Measurements from ENCODE around the gene METTL4.
"Not testable (repeated sequence)": the region's sequence is repeated elsewhere in the genome, so short reads cannot be mapped to it uniquely, and the experiment has no call there.

METTL4 gene

DNA sequence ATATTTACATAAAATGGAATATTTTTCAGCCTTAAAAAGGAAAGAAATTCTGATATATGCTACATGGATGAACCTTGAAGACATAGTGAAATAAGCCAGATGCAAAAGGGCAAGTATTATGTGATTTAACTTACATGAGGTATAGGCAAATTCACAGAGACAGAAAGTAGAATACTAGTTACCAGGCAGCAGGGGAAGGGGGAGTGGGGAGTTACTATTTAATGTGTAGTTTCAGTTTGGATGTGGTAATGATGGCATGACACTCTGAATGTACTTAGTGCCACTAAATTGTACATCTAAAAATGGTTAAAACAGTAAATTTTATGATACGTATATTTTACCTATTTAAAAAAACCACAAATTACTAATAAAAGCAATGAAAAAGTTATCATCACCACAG is 12.1 kb downstream of the METTL4 start:
- Histone ChIP-seq H3K36me3 (ENCODE audit: control insufficient read depth, low read depth, low read length) (peaks cover 3% of the 10 kb centered on the region), H3K27me3 (ENCODE audit: control insufficient read depth, insufficient read depth, low read length) (no peaks in the 10 kb centered on the region), H3K9ac (ENCODE audit: low read length) (no peak overlapping the region), H3K9me3 (ENCODE audit: control insufficient read depth, low read depth, low read length) (no peaks in the 10 kb centered on the region), H3K4me3 (ENCODE audit: low read length) (no peak overlapping the region), H3K27ac (ENCODE audit: low read length) (no peak overlapping the region), H3K4me1 (ENCODE audit: control insufficient read depth, low read depth, low read length) (peaks cover 4% of the 10 kb centered on the region)

DNA sequence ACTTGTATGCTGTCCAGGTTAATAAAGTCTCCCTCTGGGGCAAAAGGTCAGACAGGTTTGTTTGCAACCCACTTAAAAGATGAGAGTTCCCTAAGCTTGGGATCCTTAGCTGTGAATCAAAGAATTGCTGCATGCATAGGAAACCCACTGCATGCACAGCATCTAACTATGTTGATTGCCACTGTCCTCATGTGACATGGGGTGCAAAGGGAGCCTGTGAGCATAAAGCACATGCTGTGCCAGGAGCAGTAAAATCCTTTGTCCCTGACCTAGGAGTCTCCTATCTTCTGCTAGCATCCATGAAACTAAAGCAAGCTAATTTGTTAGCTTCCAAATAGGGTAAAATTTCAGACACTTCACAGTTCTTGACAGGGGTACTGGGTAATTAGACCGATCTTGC is 13.8 kb downstream of the METTL4 start:
- H3K27me3 ChIP-seq (ENCODE audit: control insufficient read depth, insufficient read depth, low read length) = no peaks in the 10 kb centered on the region
- H3K4me3 ChIP-seq (ENCODE audit: low read length) = no peak overlapping the region
- H3K4me1 ChIP-seq (ENCODE audit: control insufficient read depth, low read depth, low read length) = peaks cover 4% of the 10 kb centered on the region
- H3K36me3 ChIP-seq (ENCODE audit: control insufficient read depth, low read depth, low read length) = peaks cover 3% of the 10 kb centered on the region
- no peaks in the 10 kb centered on the region for H3K9me3 ChIP-seq (ENCODE audit: control insufficient read depth, low read depth, low read length)
- H3K27ac ChIP-seq (ENCODE audit: low read length) = no peak overlapping the region
- no peak overlapping the region for H3K9ac ChIP-seq (ENCODE audit: low read length)

DNA sequence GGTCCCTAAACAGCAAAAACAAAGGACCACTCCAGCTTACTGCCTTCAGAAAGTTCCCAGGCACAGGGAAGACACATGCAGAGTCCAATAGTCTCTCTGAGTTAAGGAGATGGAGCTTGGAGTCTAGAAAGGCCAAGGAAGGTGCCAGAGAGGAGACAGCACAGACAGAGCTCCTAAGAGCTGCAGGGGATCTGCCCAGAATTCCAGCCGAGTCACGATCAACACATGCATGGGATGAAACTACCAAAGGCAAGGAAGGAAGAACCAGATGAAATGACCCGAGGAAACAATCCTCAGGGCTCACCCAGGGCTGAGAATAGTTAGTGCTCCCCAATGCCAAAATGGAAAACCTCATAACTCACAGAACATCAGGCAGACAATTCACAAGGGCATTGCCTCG is 15.4 kb downstream of the METTL4 start:
- Histone ChIP-seq H3K4me1 (ENCODE audit: control insufficient read depth, low read depth, low read length) (peaks cover 4% of the 10 kb centered on the region), H3K27ac (ENCODE audit: low read length) (no peak overlapping the region), H3K36me3 (ENCODE audit: control insufficient read depth, low read depth, low read length) (peaks cover 3% of the 10 kb centered on the region), H3K4me3 (ENCODE audit: low read length) (no peak overlapping the region), H3K9me3 (ENCODE audit: control insufficient read depth, low read depth, low read length) (no peaks in the 10 kb centered on the region), H3K9ac (ENCODE audit: low read length) (no peak overlapping the region), H3K27me3 (ENCODE audit: control insufficient read depth, insufficient read depth, low read length) (no peaks in the 10 kb centered on the region)

DNA sequence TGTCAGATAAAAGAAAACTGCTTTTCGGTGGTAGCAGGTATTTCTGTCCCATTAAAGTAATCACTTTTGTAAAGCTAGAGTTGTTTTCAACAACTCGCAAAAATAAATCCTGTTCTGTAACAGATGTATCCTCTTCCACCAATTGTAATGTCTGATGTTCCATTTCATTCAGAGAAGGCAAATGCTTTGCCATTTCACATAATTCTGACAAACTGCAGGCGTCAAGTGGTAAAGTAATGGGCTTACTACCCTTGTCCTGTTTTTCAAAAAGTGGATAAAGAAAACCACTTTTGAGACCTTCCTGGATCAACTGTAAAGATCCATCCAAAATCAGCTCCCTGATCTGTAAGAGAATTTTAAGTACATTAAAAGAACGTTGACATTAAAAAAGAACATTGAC is 16.6 kb downstream of the METTL4 start:
- Histone ChIP-seq H3K9ac (ENCODE audit: low read length) (no peak overlapping the region), H3K27ac (ENCODE audit: low read length) (no peak overlapping the region), H3K9me3 (ENCODE audit: control insufficient read depth, low read depth, low read length) (no peaks in the 10 kb centered on the region), H3K27me3 (ENCODE audit: control insufficient read depth, insufficient read depth, low read length) (no peaks in the 10 kb centered on the region), H3K4me1 (ENCODE audit: control insufficient read depth, low read depth, low read length) (peaks cover 4% of the 10 kb centered on the region), H3K4me3 (ENCODE audit: low read length) (no peak overlapping the region), H3K36me3 (ENCODE audit: control insufficient read depth, low read depth, low read length) (peaks cover 3% of the 10 kb centered on the region)

GRCh38 chr18:2551425-2551824 is 19.9 kb downstream of the METTL4 start:
- Histone ChIP-seq H3K36me3 (ENCODE audit: control insufficient read depth, low read depth, low read length) (peaks cover 3% of the 10 kb centered on the region), H3K9me3 (ENCODE audit: control insufficient read depth, low read depth, low read length) (no peaks in the 10 kb centered on the region), H3K27ac (ENCODE audit: low read length) (no peak overlapping the region), H3K4me3 (ENCODE audit: low read length) (no peak overlapping the region), H3K4me1 (ENCODE audit: control insufficient read depth, low read depth, low read length) (peaks cover 4% of the 10 kb centered on the region), H3K27me3 (ENCODE audit: control insufficient read depth, insufficient read depth, low read length) (no peaks in the 10 kb centered on the region), H3K9ac (ENCODE audit: low read length) (no peak overlapping the region)

GRCh38 chr18:2549462-2549861 is 21.8 kb downstream of the METTL4 start:
- Histone ChIP-seq H3K36me3 (ENCODE audit: control insufficient read depth, low read depth, low read length) (peaks cover under 1% of the 10 kb centered on the region), H3K9me3 (ENCODE audit: control insufficient read depth, low read depth, low read length) (no peaks in the 10 kb centered on the region), H3K27me3 (ENCODE audit: control insufficient read depth, insufficient read depth, low read length) (no peaks in the 10 kb centered on the region), H3K9ac (ENCODE audit: low read length) (no peak overlapping the region), H3K4me1 (ENCODE audit: control insufficient read depth, low read depth, low read length) (no peaks in the 10 kb centered on the region), H3K27ac (ENCODE audit: low read length) (no peak overlapping the region), H3K4me3 (ENCODE audit: low read length) (no peak overlapping the region)

- Histone ChIP-seq H3K36me3 (ENCODE audit: control insufficient read depth, low read depth, low read length) (no peaks in the 10 kb centered on the region), H3K27me3 (ENCODE audit: control insufficient read depth, insufficient read depth, low read length) (no peaks in the 10 kb centered on the region), H3K27ac (ENCODE audit: low read length) (no peak overlapping the region), H3K9ac (ENCODE audit: low read length) (no peak overlapping the region), H3K4me3 (ENCODE audit: low read length) (no peak overlapping the region), H3K4me1 (ENCODE audit: control insufficient read depth, low read depth, low read length) (no peaks in the 10 kb centered on the region), H3K9me3 (ENCODE audit: control insufficient read depth, low read depth, low read length) (no peaks in the 10 kb centered on the region)
These were observed 23.7 kb downstream of the METTL4 start for GRCh38 chr18:2547477-2548087.

- Histone ChIP-seq H3K36me3 (ENCODE audit: control insufficient read depth, low read depth, low read length) (no peaks in the 10 kb centered on the region), H3K9me3 (ENCODE audit: control insufficient read depth, low read depth, low read length) (no peaks in the 10 kb centered on the region), H3K4me1 (ENCODE audit: control insufficient read depth, low read depth, low read length) (no peaks in the 10 kb centered on the region), H3K27ac (ENCODE audit: low read length) (no peak overlapping the region), H3K27me3 (ENCODE audit: control insufficient read depth, insufficient read depth, low read length) (no peaks in the 10 kb centered on the region), H3K9ac (ENCODE audit: low read length) (no peak overlapping the region), H3K4me3 (ENCODE audit: low read length) (no peak overlapping the region)
These were observed 26.1 kb downstream of the METTL4 start for GRCh38 chr18:2545155-2545554.

DNA sequence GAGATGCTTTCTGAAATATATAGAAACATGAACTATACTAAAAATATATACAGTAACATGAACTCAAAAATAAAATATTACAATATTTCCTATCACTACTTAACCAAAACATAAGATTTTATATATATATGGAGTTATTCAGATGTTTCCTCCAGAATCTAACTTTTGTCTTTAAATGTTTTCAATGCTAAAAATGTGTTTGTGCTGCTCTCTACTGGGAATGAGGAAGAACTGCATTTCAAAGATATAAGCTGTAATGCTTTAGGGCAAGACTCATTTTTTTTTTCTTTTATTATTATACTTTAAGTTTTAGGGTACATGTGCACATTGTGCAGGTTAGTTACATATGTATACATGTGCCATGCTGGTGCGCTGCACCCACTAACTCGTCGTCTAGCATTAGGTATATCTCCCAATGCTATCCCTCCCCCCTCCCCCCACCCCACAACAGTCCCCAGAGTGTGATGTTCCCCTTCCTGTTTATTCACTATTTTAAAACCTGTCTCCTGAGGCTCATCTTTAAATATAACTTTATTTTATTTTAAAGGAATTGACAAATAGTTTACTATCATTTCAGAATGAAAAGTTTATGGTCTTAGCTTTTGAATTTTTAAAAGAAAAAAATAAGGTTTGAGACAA is 29.3 kb downstream of the METTL4 start:
- not testable (repeated sequence) for H3K36me3 ChIP-seq (ENCODE audit: control insufficient read depth, low read depth, low read length); H3K9ac ChIP-seq (ENCODE audit: low read length); H3K27me3 ChIP-seq (ENCODE audit: control insufficient read depth, insufficient read depth, low read length); H3K4me3 ChIP-seq (ENCODE audit: low read length); H3K4me1 ChIP-seq (ENCODE audit: control insufficient read depth, low read depth, low read length); H3K9me3 ChIP-seq (ENCODE audit: control insufficient read depth, low read depth, low read length); H3K27ac ChIP-seq (ENCODE audit: low read length)

DNA sequence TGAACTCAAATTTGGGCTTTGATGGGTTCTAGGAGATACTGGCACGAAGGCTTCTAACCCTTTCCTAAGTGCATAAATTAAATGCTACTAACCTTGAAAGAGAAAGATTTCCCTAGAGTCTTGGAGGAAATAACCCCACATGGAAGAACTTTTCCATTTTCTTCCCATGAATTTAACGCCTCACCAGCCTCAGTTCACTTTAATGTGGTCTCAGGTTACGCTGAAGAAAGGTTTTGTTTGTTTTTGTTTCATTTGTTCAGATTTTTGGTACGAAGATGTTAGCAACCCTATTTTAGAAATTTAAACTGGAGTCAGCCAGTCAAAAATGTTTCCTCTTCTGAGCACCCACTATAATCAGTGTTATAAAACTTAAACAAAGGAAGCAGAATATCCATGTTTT is 30.7 kb downstream of the METTL4 start:
- Histone ChIP-seq H3K4me3 (ENCODE audit: low read length) (no peak overlapping the region), H3K9ac (ENCODE audit: low read length) (no peak overlapping the region), H3K27ac (ENCODE audit: low read length) (no peak overlapping the region), H3K4me1 (ENCODE audit: control insufficient read depth, low read depth, low read length) (no peaks in the 10 kb centered on the region), H3K27me3 (ENCODE audit: control insufficient read depth, insufficient read depth, low read length) (no peaks in the 10 kb centered on the region), H3K36me3 (ENCODE audit: control insufficient read depth, low read depth, low read length) (no peaks in the 10 kb centered on the region), H3K9me3 (ENCODE audit: control insufficient read depth, low read depth, low read length) (no peaks in the 10 kb centered on the region)

- Histone ChIP-seq H3K36me3 (ENCODE audit: control insufficient read depth, low read depth, low read length) (no peaks in the 10 kb centered on the region), H3K27ac (ENCODE audit: low read length) (no peak overlapping the region), H3K4me3 (ENCODE audit: low read length) (no peak overlapping the region), H3K9ac (ENCODE audit: low read length) (no peak overlapping the region), H3K4me1 (ENCODE audit: control insufficient read depth, low read depth, low read length) (no peaks in the 10 kb centered on the region), H3K9me3 (ENCODE audit: control insufficient read depth, low read depth, low read length) (no peaks in the 10 kb centered on the region), H3K27me3 (ENCODE audit: control insufficient read depth, insufficient read depth, low read length) (no peaks in the 10 kb centered on the region)
These were observed 32.5 kb downstream of the METTL4 start for GRCh38 chr18:2538844-2539243.

GRCh38 chr18:2538236-2538635 is 33.1 kb downstream of the METTL4 start:
- H3K27ac ChIP-seq (ENCODE audit: low read length) = no peak overlapping the region
- H3K4me1 ChIP-seq (ENCODE audit: control insufficient read depth, low read depth, low read length) = no peaks in the 10 kb centered on the region
- H3K36me3 ChIP-seq (ENCODE audit: control insufficient read depth, low read depth, low read length) = no peaks in the 10 kb centered on the region

More at GRCh38 chr18:2538236-2538635, 33.1 kb downstream of the METTL4 start:
- no peaks in the 10 kb centered on the region for H3K9me3 ChIP-seq (ENCODE audit: control insufficient read depth, low read depth, low read length)
- no peak overlapping the region for H3K9ac ChIP-seq (ENCODE audit: low read length)
- H3K27me3 ChIP-seq (ENCODE audit: control insufficient read depth, insufficient read depth, low read length) = no peaks in the 10 kb centered on the region
- no peak overlapping the region for H3K4me3 ChIP-seq (ENCODE audit: low read length)
